HG03565 (cell line): Measurements from ENCODE around the gene TRAM2.

Experiments used
- ATAC-seq: cut with Tn5 transposase; IDR thresholded peaks from one replicate; pipeline ENCODE4 v1.9.1; 2021; ENCODE audit warnings: mild to moderate bottlenecking, moderate library complexity; ENCODE audit not compliant: unreplicated experiment

The TRAM2 gene

DNA sequence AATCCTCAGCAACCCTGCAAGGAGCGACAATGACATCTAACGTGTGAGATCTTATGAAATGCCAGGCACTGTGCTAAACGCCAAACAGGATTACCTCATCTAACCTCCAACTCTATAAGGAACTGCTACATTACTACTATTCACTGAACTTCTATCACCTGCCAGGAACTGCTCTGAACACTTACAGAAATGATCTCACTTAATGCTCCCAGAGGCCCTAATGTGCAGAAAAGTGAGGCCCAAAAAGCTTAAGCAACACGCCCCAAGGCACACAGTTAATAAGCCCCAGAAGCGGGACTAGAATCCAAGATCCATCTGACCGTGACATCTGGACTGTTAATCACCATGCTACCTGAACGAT, 28.5 kb downstream of the TRAM2 start:
- no peak for ATAC-seq

DNA sequence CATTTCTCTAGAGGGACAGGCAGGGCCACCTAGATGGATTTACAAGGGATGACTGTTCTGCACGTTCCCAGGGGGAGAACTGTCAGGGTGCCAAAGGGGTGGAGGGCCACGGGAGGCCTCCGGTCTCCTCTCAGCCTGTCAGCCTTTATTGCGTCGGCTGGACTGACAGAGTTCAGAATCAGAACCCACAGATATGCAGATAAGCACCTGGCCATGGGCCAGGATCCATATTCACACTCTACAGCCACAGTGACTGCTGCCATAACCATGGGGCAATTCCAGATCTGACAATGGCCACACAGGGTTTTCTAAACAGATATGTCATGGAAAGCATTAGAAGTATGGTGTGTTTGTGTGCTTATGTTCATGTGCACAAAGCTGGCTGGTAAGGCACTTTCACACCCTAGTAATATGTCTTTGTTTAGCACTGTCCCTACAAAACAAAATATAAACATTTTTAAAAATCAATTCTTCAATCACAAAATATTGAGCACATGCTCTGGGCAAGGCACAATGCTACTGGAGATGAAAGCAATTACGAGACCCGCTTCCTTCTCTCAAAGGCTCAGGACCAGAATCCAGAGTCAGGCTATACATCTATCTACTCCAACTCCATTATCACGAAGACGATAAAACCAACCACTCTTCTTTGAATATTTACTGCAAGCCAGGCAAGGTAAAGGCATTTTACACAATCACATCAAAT, 29.1 kb downstream of the TRAM2 start:
- no peak for ATAC-seq

DNA sequence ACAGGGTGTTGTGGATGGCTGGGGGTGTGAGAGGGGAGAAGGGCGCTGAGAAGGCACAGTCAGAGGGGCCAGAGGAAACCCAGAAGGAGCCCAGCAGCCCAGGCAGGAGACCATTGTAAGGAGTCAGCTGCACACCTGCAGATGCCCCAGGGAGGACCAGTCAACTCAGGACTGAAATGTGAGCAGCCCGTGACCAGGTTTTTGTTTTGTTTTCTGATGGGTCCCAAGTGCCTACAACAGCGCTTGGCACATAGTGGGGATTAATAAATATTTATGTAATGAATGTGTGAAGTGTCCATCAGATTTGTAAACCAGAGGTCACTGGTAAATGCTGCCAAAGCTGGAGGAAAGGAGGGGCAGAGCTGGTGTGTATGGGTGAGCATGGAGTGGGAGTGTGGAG, 30.2 kb downstream of the TRAM2 start:
- ATAC-seq = peak; percentile 60

DNA sequence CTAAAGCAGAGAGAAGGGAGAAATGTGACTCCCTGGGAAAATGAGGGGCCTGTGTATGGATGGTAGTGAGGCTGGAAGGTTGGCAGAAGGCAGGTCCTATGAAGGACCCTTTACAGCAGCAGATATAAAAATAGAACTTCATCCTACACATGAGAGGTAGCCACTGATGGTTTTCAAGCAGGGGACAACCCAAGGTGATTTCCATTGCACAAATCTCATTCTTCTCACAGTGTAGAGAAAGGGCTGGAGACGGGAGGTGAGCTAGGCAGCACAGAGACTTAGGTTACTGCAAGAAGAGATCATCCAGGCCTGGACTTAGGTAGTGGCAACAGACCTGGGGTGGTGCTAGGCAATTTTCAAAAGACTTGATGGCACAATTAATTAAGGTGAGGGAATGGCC, 30.7 kb downstream of the TRAM2 start:
- peak; percentile 43 for ATAC-seq

DNA sequence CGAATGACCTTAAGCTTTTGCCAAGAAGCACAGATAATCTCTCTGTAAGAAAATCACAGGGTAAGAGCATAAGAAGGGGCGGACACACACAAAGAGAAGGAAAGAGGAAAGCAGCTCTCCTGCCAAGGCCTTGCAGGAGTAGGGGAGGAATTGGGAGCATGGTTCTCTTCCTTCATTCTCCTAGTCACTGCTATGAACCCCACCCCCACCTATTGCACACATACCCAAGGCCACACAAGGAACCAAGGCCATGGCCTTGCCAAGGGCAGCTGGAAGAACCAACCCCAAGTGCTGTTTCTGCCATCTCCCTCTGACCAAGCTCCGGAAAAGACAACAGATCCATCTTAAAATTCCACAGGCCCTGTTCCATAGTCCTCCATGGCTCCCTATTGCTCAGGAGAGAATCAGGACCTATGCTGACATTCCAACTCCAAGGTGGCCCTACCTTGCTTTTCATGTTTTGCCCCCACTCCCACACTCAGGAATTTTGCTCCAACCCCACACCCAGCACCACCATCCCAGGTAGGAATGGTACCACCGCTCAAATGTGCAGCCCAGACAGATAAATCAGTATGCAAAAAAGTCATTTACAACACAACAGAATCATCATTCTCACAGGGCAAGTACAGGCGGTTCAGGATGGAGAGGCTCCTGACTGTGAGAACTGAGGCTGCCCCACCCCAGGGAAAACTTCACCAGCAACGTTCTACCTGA, 31.3 kb downstream of the TRAM2 start:
- no peak for ATAC-seq

DNA sequence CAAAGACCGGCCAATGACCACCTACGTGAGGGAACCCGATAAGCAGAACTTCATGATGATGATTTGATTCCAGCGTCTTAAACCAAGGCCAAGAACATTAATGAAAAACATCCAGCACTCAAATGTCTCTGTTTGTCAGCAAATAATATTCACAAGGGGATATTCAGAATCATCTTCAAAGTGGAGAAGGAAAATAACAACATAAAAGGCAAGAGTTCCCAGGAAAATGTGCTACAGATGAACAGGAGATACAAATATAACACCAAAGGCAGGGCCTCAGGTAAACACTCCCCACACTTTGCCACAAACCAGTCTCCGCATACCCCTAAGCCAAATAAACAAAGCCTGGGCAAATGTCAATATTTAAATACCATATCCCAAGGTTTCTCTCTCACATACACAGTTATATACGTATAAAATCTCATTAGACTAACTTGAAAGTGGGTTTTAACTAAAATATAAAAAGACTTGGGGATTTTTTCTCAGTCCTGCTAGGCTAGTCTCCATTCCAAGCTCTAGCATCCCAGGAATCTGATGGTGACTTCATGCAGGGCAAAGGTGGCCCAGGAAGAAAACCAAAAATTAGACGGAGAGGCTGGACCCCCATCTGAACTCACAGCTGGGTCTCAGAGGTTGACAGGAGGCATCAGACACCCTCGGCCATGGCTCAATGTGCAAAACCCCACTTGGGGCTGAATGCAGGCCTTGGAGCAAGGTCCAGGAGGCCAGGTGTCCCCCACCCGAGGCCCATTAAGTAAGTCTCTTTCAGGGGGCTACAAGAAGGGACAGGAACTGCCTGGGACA, 32.1 kb downstream of the TRAM2 start:
- ATAC-seq = no peak

DNA sequence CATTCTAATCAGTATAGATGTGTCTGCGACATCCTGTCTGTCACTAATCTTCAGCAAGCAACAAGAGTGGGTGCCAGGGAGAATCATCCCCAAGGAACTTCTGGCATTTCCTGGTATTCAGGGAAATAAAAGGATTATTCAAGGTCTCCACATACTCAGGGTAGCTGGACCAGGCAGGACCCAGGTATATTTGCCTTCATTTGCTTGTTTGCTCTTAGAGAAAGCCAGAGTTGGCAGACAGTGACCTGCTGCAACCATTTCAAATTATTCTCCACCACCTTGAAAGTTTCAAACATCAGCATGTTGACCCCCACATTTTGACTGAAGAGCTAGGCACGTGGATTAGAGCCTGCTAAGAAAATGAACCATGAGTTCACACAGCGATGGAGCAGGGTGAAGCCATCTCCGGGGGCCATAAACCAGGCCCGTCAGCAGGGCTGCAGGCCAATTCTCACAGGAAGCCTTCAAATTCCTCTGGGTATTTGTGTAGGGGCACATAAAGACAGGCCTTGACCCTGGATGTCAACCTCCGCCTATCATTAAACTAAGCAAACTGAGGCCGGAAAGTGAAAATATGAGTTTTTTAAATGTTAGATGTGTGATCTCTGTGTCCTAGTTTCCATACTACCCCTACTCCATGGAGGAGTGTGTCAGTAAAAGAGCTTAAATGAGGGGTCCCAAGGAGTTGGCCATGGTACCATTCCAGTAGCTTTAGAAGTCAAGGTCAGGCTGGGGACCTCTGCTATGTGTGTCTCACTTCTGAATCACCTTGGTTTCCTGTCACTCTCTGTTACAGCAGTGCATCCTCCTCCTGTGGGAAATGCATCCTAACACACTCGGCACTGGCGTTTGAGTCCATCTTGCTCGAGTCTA, 32.9 kb downstream of the TRAM2 start:
- ATAC-seq = no peak

DNA sequence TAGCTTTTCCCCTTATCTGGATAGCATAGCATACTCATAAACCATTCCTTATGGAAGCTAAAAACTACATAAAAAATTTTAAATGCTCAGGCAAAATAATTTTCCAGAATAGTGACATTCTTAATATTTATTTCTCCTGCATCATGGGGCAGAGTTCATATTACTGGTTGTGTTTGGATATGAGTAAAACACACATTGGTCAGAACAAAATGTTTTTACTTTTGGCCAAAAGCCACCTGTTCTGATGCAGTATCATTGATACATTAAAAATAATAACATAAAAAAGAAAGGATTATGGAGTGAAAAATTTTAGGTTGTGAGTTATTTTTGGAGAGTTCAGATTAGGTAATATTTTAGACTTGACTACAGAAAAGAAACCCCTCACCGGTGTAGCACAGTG, 33.6 kb downstream of the TRAM2 start:
- ATAC-seq = no peak

DNA sequence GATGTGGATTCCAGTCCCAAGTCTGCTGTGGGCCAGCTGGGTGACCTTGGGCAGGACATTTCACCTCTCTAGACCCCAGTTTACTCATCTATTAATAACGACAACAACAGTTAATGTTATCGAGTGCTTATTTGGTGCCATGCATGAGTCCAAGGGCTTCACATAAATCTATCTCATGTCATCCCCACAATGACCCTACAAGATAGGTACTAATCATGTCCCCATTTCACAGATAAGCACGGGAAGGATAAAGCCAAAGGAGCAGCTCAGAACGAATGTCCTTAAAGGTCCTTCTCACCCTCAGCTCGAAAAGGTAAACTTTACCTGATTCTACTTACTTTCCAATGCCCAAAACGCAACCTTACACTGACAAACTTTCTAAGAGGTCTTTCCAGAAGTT, 35.7 kb downstream of the TRAM2 start:
- ATAC-seq = no peak

DNA sequence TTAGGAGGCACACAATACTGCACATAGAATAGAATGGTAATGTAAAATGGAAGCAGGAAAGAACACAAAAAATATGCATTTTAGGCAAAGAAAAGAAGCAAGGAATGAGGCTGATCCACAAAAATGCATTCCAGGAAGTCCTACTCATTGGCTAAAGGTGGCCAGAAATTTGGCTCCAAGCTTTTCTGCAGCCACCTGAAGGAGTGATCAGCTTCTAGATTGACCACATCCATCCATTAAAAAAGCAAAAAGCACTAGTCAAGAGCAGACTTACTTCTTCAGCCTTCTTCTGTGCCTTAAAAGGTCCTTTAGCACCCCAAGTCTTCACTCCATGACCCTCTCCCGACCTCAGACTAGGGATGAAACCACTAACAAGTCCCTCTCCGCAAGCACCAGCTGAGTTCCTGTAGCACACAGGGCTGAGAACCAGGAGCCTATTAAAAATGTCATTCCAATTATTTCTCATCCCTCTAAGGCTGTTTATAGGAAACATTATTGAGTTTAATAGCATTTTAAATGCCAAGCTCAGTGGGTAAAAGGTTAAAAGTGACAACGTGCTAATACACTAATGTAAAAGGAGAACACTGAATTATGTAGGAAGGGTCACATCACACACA, 36.5 kb downstream of the TRAM2 start:
- ATAC-seq = no peak

DNA sequence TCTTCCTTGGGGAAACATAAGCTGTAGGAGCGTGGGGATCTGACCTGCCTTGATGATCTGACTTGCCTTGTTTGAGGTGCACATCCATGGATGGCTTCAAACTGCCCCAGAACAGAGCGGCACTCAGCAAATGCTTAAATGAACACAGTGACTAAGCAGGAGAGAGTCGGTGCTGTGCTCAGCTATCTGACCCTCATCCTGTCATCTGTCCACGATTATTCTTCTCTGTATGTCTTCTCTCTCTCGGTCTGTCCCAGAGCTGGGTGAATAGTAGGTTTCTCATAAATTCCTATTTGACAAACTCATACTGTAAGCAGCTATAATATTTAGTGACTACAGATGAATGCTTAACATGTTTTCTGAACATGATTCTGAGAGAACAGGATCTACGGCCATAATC, 37.3 kb downstream of the TRAM2 start:
- ATAC-seq = no peak

DNA sequence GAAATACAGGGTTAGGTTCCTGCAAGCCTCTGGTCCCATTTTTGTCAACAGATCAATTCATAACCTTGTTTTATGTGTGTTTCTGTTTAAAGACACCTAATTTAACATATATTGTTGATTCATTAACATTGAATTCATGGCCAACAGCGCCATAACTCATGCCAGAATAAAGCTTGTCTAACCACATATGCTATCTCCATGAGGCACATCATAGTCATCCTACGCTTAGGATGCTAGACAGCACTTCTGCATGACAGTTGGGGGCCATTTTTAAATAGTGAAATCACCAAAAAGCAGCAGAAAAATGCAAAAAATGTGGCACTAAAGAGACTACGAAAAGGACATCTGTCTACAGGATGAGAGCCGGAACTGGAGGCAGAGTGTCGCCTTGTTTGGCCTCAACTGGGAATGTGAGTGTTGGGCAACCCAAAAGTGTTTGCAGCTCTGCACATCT, 37.9 kb downstream of the TRAM2 start:
- no peak for ATAC-seq

DNA sequence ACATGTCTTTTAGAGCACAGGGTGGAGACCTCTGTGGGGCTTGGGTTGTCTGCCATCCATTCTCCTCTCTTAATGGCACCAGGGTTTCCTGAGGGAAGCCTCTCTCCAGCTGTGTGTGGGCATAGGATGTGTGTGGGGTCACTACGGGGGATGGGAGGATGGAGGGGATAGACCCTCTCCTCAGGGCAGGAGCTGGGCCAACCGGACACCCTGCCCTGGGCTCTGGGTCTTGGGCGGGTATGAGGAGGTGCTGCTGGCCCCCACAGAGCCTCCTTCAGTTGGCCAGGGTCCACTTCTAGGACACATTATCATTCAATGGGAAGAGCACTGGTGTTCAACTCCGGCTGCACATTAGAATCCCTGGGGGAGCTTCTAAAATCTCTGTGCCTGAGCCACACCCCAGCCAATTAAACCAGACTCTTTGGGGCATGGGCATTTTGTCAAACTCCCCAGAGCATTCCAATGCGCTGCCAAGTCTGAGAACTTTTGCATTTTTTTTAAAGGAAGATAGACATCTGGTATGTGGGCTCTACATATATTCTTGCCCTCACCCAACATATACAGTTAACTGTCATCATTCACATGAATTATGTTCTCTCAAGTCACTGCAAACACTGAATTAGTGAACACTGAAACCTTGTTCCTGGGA, 38.5 kb downstream of the TRAM2 start:
- ATAC-seq = no peak

DNA sequence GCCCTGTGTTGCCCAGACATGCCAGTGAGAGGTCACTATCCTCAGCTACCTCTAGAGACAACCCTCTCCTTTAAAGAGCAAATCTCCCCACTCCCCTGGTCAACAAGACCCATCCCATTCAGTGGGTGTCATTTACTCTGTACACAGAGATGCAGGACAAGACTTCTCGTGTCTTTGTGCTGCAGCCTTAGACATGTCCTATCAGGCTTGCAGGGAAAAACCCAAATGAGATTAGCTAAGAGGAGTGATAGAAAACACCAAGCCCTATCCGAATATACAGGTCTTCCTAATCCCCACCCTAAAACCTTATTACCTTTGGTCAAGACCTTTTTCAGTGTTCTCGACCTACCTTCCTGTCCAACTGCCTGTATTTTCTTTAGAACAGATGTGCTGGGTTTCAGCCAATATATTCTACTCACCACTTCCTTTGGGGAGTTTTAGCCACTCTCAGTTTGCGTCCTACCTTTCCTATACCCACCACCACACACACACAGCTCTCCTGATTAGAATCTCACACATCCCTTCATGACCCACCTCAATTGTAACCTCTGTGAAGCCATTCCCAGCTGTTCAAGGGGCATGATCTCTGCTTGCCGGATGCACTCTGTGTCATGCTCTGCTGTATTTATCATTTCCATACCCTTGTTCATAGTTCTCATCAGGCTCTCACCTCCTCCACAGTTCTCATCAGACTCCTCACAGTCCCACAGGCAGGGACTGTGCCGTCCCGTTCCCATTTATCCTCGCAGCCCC, 39.7 kb downstream of the TRAM2 start:
- peak; percentile 41 for ATAC-seq

DNA sequence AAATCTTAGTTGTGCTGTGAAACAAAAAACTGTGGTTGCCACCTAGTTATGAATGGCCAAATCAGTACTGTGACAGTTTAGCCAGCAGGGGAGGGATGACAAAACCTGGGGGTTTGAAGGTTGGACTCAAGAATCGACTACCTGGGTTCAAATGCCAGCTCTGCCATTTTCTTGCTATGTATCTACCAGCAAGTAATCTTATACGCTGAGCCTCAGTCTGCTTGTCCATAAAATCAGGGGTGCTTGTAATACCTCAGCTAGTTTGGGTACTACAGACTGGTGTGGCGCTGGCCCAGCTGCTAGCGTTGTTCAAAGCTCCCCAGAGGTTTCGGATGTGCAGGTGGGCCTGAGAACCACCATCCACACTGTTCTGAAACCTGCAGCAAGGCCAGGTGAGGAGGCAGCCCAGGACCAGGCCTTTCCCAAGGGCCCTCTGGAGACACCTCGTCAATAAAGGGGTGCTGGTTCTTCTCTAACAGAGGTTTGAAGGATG, 40.4 kb downstream of the TRAM2 start:
- peak; percentile 26 for ATAC-seq

DNA sequence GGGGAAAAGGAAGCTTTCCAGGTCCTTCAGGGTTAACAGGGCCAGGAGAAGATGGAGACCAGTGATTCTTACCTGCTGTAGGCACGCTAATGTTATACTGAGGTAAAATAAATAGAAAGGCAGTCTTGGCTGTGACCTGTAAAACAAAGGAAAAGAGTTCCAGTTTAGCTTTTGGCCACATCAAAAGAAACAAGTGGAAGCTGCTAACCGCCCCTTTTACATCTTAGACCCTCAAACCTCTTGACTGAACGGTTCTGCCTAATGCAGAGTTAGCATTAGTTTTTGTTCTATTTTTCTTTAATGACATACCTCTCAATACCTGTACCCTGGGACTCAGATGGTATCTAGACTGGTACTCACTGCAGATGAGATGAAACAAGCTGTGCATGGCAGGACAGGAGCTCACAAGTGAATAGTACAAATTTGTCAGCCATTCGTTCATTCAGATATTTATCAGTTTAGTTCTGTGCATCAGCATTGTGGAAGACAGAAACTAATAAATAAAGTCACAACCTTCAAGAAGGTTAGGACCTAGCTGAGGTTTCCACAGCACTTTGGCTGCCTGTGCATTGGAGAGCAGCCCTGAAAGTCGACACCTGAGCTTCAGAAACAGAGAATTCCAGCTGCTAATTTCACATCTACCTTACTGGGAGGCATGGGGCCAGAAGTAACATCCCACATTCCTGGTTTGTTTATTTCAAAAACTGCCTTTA, 41.0 kb downstream of the TRAM2 start:
- ATAC-seq = peak; percentile 6

DNA sequence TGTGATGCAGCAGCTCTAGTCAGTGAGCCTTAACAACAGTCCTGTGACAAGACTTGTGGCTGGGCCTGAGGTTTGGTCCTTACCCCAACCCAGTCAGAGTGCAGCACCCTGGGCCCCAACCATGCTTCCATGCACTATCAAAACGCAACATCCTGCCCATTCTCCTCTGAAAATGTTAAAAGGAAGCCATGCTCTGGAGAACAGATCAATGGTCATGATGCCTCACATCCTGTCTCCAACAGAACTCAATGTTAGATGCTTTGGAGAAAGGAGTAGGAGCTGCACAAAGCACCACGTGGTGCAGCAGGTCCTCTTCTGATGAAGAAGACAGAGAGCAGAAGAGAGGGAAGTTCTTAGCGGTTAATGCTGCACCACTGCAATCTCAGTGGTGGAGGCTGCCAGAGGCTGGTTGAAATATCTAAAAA, 41.9 kb downstream of the TRAM2 start:
- no peak for ATAC-seq

DNA sequence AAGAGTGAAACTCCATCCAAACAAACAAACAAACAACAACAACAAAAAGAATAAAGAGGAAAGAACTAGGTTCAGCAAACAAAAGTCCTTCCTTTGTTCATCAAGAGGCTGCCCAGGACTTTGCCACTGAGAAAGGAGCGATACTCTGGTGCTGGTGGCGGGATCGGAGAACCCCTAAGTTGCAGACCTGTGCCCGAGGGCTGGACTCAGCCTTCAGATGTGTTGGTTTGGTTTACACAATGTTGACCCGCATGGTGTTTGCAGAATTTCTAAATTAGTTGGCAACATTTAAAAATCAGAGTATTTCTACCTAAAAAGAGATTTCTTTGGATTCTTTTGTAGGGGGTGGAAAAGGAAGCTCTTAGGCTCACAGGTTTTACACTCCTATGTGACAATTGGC, 42.5 kb downstream of the TRAM2 start:
- no peak for ATAC-seq
